CD8-positive, alpha-beta memory T cell (primary cell): ENCODE measurements around the gene KIF3C. TPM values are rescaled to one million over a fixed set of nuclear protein-coding genes. Genes with fewer than 3 reads are reported as not detected.
"Not testable (repeated sequence)": the region's sequence is repeated elsewhere in the genome, so short reads cannot be mapped to it uniquely, and the experiment has no call there.

ENCODE experiments used
- CTCF ChIA-PET: fragments of 350-600 bp; sonication (Branson Sonifier 250); formaldehyde crosslinking; loops from one replicate; lab custom pipeline; 2021; ENCODE audit warnings: antibody characterized with exemption; lab: Charles Lee
- POLR2A ChIA-PET: fragments of 350-600 bp; sonication (Branson Sonifier 250); formaldehyde crosslinking; loops from one replicate; lab custom pipeline; 2021; ENCODE audit warnings: antibody characterized with exemption; lab: Charles Lee
- DNase-seq, 5 donors: peaks; one replicate each; pipeline versions ENCODE4 v3.0.0 to v3.0.0-alpha.2; 2020 to 2022; ENCODE audit warnings: mixed read lengths in 1 of 5
- H3K27ac ChIP-seq: one replicate; pipeline ENCODE4 v1.7.0; 2013; ENCODE audit warnings: low read depth, mild to moderate bottlenecking, low read length, moderate library complexity
- H3K27me3 ChIP-seq: 2 replicates; pipeline ENCODE4 v1.7.0; 2013; ENCODE audit warnings: low read length, mild to moderate bottlenecking; ENCODE audit not compliant: insufficient read depth, poor library complexity, severe bottlenecking
- H3K36me3 ChIP-seq: 2 replicates; pipeline ENCODE4 v1.7.0; 2013; ENCODE audit warnings: mild to moderate bottlenecking, low read length, moderate library complexity; ENCODE audit not compliant: insufficient read depth
- H3K4me1 ChIP-seq: 2 replicates; pipeline ENCODE4 v1.7.0; 2013; ENCODE audit warnings: mild to moderate bottlenecking, low read length, moderate library complexity; ENCODE audit not compliant: insufficient read depth
- H3K4me3 ChIP-seq: 2 replicates; pipeline ENCODE4 v1.7.0; 2013; ENCODE audit warnings: mild to moderate bottlenecking, low read length
- H3K9me3 ChIP-seq: 2 replicates; pipeline ENCODE4 v1.7.0; 2013; ENCODE audit warnings: mild to moderate bottlenecking, low read length
- H3K27ac Mint-ChIP-seq, 8 donors: one replicate each; pipeline ENCODE4 v1.8.0; 2020 to 2021; ENCODE audit warnings: mixed read lengths in 8 of 8, mild to moderate bottlenecking in 6 of 8, inconsistent platforms in 3 of 8, moderate library complexity in 3 of 8
- H3K27me3 Mint-ChIP-seq, 2 donors: one replicate each; pipeline ENCODE4 v1.8.0; 2020 to 2021; ENCODE audit warnings: mixed read lengths in 2 of 2, mild to moderate bottlenecking in 1 of 2, moderate library complexity in 1 of 2
- H3K36me3 Mint-ChIP-seq, 3 donors: one replicate each; pipeline ENCODE4 v1.8.0; 2020 to 2021; ENCODE audit warnings: mixed read lengths in 3 of 3, inconsistent platforms in 1 of 3, mild to moderate bottlenecking in 1 of 3
- H3K4me1 Mint-ChIP-seq, 3 donors: one replicate each; pipeline ENCODE4 v1.8.0; 2020 to 2021; ENCODE audit warnings: mixed read lengths in 3 of 3, inconsistent platforms in 1 of 3, mild to moderate bottlenecking in 1 of 3
- H3K4me3 Mint-ChIP-seq, 7 donors: one replicate each; pipeline ENCODE4 v1.8.0; 2020 to 2021; ENCODE audit warnings: mixed read lengths in 7 of 7, mild to moderate bottlenecking in 6 of 7, moderate library complexity in 4 of 7, inconsistent platforms in 2 of 7
- H3K9me3 Mint-ChIP-seq, 5 donors: one replicate each; pipeline ENCODE4 v1.8.0; 2020 to 2022; ENCODE audit warnings: mixed read lengths in 5 of 5, mild to moderate bottlenecking in 3 of 5, moderate library complexity in 2 of 5, inconsistent platforms in 1 of 5
- polyA plus RNA-seq: library from polyadenylated mRNA; unstranded; fragments of 300-500 nt; fragmentation: Illumina TruSeq; gene quantifications from one replicate; pipeline ENCODE4 v1.2.3, GENCODE V29; 2021
- total RNA-seq, 2 experiments: library from RNA; stranded (reverse); gene quantifications; one replicate each; pipeline ENCODE4 v1.2.3, GENCODE V29; 2021

Gene KIF3C
- total and polyA plus RNA-seq, 3 experiments from 2014 or later, result 1.5 to 5.5 (median 4.9) TPM

GRCh38 chr2:26008851-26009566 is 26.7 kb upstream of the KIF3C start:
- POLR2A ChIA-PET, result no interaction called here
- H3K9me3 Mint-ChIP-seq, result peaks cover 0 to 4% (median 0%) of the 10 kb centered on the region in 5 donors
- H3K36me3 ChIP-seq, result no peaks in the 10 kb centered on the region
- peaks cover 3 to 5% of the 10 kb centered on the region in 2 donors for H3K27me3 Mint-ChIP-seq
- H3K4me1 ChIP-seq, result no peaks in the 10 kb centered on the region
- H3K27me3 ChIP-seq, result no peaks in the 10 kb centered on the region
- H3K9me3 ChIP-seq, result no peaks in the 10 kb centered on the region
- peaks cover 0 to 4% (median 0%) of the 10 kb centered on the region in 3 donors for H3K36me3 Mint-ChIP-seq
- H3K4me3 Mint-ChIP-seq, result no peak overlapping the region
- H3K27ac Mint-ChIP-seq, result no peak overlapping the region
- H3K27ac ChIP-seq, result no peak overlapping the region
- no peak for DNase-seq
- CTCF ChIA-PET, result interaction anchor here (1.3 kb wide), 1 partner anchor 58 kb away, joined by 3 read pairs; no protein-coding TSS in a partner anchor
- no peaks in the 10 kb centered on the region for H3K4me1 Mint-ChIP-seq
- no peak overlapping the region for H3K4me3 ChIP-seq

DNA sequence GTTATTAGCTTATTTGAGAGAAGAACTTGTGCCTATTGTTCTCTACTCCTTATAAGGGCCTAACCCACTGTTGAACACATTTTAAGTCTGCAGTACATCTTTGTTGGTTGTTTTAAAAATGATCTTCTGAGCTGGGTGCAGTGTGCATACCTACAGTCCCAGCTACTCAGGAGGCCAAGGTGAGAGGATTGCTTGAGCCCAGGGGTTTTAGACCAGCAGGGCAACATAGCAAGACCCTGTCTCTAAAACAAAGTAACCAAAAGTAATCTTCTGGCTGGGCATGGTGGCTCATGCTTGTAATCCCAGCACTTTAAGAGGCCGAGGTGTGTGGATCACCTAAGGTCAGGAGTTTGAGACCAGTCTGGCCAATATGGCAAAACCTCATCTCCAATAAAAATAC is 25.8 kb upstream of the KIF3C start:
- CTCF ChIA-PET, result interaction anchor here (1.3 kb wide), 1 partner anchor 57 kb away, joined by 3 read pairs; no protein-coding TSS in a partner anchor
- no peaks in the 10 kb centered on the region for H3K4me1 ChIP-seq
- H3K9me3 Mint-ChIP-seq, result peaks cover 0 to 4% (median 0%) of the 10 kb centered on the region in 5 donors

GRCh38 chr2:26002632-26003310 is 20.5 kb upstream of the KIF3C start:
- no peak for DNase-seq
- H3K4me3 ChIP-seq, result no peak overlapping the region
- ChIA-PET CTCF (interaction anchor here (1.0 kb wide), 1 partner anchor 11 kb away, joined by 3 read pairs; no protein-coding TSS in a partner anchor), POLR2A (no interaction called here)
- no peaks in the 10 kb centered on the region for H3K4me1 ChIP-seq
- Mint-ChIP-seq H3K4me3 (no peak overlapping the region), H3K9me3 (no peaks in the 10 kb centered on the region), H3K36me3 (peaks cover 0 to 1% (median 0%) of the 10 kb centered on the region in 3 donors), H3K4me1 (no peaks in the 10 kb centered on the region), H3K27ac (peak overlapping the region in 1 of 8 donors; percentile 60), H3K27me3 (peaks cover 5 to 8% of the 10 kb centered on the region in 2 donors)
- no peaks in the 10 kb centered on the region for H3K9me3 ChIP-seq
- no peak overlapping the region for H3K27ac ChIP-seq
- H3K36me3 ChIP-seq, result no peaks in the 10 kb centered on the region
- H3K27me3 ChIP-seq, result no peaks in the 10 kb centered on the region

More for the DNA sequence above, 25.8 kb upstream of the KIF3C start:
- POLR2A ChIA-PET, result no interaction called here
- H3K36me3 ChIP-seq, result no peaks in the 10 kb centered on the region
- Mint-ChIP-seq H3K4me1 (no peaks in the 10 kb centered on the region), H3K27ac (no peak overlapping the region), H3K4me3 (no peak overlapping the region), H3K36me3 (peaks cover 0 to 4% (median 1%) of the 10 kb centered on the region in 3 donors), H3K27me3 (peaks cover 3 to 8% of the 10 kb centered on the region in 2 donors)
- no peaks in the 10 kb centered on the region for H3K27me3 ChIP-seq
- H3K27ac ChIP-seq, result no peak overlapping the region
- H3K9me3 ChIP-seq, result no peaks in the 10 kb centered on the region
- DNase-seq, result no peak
- H3K4me3 ChIP-seq, result no peak overlapping the region

DNA sequence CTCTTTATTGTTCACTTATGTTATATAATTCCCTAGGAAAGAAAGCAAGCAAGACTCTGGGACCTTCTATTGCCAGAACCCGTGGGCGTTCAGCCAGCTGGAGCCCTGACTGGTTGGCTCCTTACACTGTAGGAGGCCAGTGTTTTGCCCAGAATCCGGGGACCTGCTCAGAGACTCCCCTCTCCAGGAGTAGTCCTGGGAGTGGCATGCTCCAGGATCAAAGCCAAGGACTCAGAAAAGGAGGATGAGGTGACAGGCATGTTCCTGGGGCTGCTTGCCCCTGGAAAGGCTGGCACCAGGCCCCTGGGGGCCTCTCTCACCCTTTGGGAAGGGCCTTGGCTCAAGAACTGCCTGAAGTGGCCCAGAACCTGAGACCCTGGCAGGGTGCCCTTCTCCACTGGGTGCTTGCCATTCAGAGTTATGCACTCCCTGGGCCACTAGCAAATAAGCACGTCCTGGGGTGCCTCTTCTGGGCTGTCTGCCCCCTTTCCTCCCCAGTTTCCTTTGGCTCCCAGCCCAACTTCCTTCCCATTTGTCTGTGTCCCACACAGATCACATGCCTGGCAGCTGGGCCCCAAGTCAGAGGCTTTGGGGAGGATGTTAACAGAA is 19.6 kb upstream of the KIF3C start:
- no peaks in the 10 kb centered on the region for H3K4me1 Mint-ChIP-seq
- H3K27me3 Mint-ChIP-seq, result peaks cover 5 to 8% of the 10 kb centered on the region in 2 donors
- Histone ChIP-seq H3K9me3 (no peaks in the 10 kb centered on the region), H3K27ac (no peak overlapping the region), H3K27me3 (no peaks in the 10 kb centered on the region), H3K4me1 (no peaks in the 10 kb centered on the region), H3K36me3 (no peaks in the 10 kb centered on the region), H3K4me3 (no peak overlapping the region)
- DNase-seq, result no peak
- no peak overlapping the region for H3K4me3 Mint-ChIP-seq
- no peaks in the 10 kb centered on the region for H3K9me3 Mint-ChIP-seq
- ChIA-PET POLR2A (no interaction called here), CTCF (no interaction called here)
- peak overlapping the region in 1 of 8 donors; percentile 11 for H3K27ac Mint-ChIP-seq
- H3K36me3 Mint-ChIP-seq, result peaks cover 0 to 1% (median 0%) of the 10 kb centered on the region in 3 donors

DNA sequence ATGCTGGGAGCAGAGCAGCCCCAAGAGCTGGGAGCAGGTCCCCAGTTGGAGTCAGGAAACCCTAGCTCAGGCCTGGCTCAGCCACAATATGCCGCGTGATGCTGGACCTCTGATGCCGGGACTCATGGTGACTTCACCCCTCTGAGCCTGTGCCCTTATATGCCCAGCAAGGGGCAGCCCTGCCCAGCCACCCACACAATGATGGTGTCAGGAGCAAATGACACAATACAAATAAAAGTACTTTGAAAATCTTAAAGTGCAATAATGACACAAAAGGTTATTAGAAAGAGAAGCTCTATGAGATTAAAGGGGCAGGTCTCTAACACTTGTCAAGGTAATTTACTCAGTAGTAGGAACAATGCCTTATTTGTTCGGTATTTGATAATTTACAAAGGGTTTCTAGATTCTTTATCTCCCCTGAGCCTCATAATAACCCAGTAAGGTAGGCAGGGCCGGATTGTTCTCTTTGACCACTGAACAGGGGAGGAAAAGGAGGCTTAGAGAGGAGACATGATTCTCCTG is 18.3 kb upstream of the KIF3C start:
- ChIA-PET POLR2A (no interaction called here), CTCF (interaction anchor here (1.0 to 1.4 kb wide), 2 partner anchors 9 to 21 kb away, joined by 3 read pairs; no protein-coding TSS in a partner anchor)
- Mint-ChIP-seq H3K4me1 (no peaks in the 10 kb centered on the region), H3K4me3 (no peak overlapping the region), H3K27me3 (peaks cover 5 to 8% of the 10 kb centered on the region in 2 donors), H3K36me3 (peaks cover 0 to 1% (median 0%) of the 10 kb centered on the region in 3 donors), H3K27ac (peak overlapping the region in 1 of 8 donors; percentile 92), H3K9me3 (no peaks in the 10 kb centered on the region)
- Histone ChIP-seq H3K9me3 (no peaks in the 10 kb centered on the region), H3K27ac (no peak overlapping the region), H3K27me3 (no peaks in the 10 kb centered on the region), H3K4me3 (no peak overlapping the region), H3K36me3 (no peaks in the 10 kb centered on the region), H3K4me1 (no peaks in the 10 kb centered on the region)
- DNase-seq, result no peak

GRCh38 chr2:25999406-25999805 is 17.1 kb upstream of the KIF3C start:
- CTCF ChIA-PET, result interaction anchor here (1.4 kb wide), 1 partner anchor 22 kb away, joined by 3 read pairs; no protein-coding TSS in a partner anchor
- not testable (repeated sequence) for H3K36me3 Mint-ChIP-seq

DNA sequence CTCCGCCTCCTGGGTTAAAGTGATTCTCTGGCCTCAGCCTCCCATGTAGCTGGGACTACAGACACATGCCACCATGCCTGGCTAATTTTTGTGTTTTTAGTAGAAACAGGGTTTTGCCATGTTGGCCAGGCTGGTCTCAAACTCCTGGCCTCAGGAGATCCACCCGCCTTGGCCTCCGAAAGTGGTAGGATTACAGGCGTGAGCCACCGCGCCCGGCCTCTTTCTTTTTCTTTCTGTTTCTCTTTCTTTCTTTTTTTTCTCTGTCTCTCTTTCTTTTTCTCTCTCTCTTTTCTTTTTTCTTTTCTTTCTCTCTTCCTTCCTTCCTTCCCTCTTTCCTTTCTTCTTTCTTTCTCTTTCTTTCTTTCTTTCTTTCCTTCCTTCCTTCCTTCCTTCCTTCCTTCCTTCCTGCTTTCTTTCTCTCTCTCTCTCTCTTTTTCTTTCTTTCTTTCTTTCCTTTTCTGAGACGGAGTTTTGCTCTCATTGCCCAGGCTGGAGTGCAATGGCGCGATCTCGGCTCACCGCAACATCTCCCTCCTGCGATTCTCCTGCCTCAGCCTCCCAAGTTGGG is 16.6 kb upstream of the KIF3C start:
- H3K27ac ChIP-seq, H3K27me3 ChIP-seq, H3K36me3 ChIP-seq, DNase-seq, H3K9me3 Mint-ChIP-seq, H3K9me3 ChIP-seq, H3K27me3 Mint-ChIP-seq, H3K4me1 ChIP-seq, H3K4me3 Mint-ChIP-seq, H3K36me3 Mint-ChIP-seq, POLR2A ChIA-PET, H3K4me3 ChIP-seq, H3K4me1 Mint-ChIP-seq, CTCF ChIA-PET: not testable (repeated sequence)
- peak overlapping the region in 1 of 8 donors; percentile 38 for H3K27ac Mint-ChIP-seq

More at GRCh38 chr2:25999406-25999805, 17.1 kb upstream of the KIF3C start:
- Mint-ChIP-seq H3K4me3 (peak overlapping the region in 1 of 7 donors; percentile 19), H3K27ac (peak overlapping the region in 1 of 8 donors; percentile 52)
- DNase-seq, H3K27ac ChIP-seq, H3K4me1 ChIP-seq, H3K36me3 ChIP-seq, H3K9me3 Mint-ChIP-seq, H3K27me3 Mint-ChIP-seq, H3K4me1 Mint-ChIP-seq, H3K4me3 ChIP-seq, H3K27me3 ChIP-seq, POLR2A ChIA-PET, H3K9me3 ChIP-seq: not testable (repeated sequence)
